Ovary (tissue), 3 donors: Measurements from ENCODE around the gene SLC39A11.

Experiments used
- CTCF ChIP-seq, 3 donors: fragments of 450-650 bp in 2 of 3; fragments of 200-600 bp in 1 of 3; IDR thresholded peaks; one replicate each; pipeline versions ENCODE4 v1.5.1 to v1.8.0; 2016 to 2022; ENCODE audit warnings: antibody characterized with exemption in 3 of 3, mild to moderate bottlenecking in 1 of 3
- POLR2A ChIP-seq: fragments of 450-650 bp; IDR thresholded peaks from one replicate; pipeline ENCODE4 v1.6.1; 2017; ENCODE audit warnings: antibody characterized with exemption, mild to moderate bottlenecking, moderate library complexity
- donor health status: DM: no; HTN: no; CAD: no.

GRCh38 chr17:72792771-72793170 is 299.7 kb downstream of the SLC39A11 start:
- TF ChIP-seq POLR2A (no peak), CTCF (IDR thresholded peaks at IDR 0.05) (no peak)
